CD14-positive monocyte (primary cell): Measurements from ENCODE around the gene APBA2. TPM values are rescaled to one million over a fixed set of nuclear protein-coding genes. Genes with fewer than 3 reads are reported as not detected.

Experiments
- DNase-seq, 3 donors: peaks; one replicate each; pipeline ENCODE4 v3.0.0-alpha.2; 2011 to 2022
- H2AFZ ChIP-seq: 2 replicates; pipeline ENCODE4 v1.6.0; 2012; ENCODE audit warnings: mild to moderate bottlenecking, low read depth, low read length, inconsistent platforms; ENCODE audit not compliant: insufficient read depth, poor library complexity, severe bottlenecking
- H3K27ac ChIP-seq, 2 donors: 1 replicate in 1 of 2; 2 replicates in 1 of 2; pipeline ENCODE4 v1.5.1; 2012 to 2013; ENCODE audit warnings: low read length in 2 of 2, control low read depth in 1 of 2, inconsistent platforms in 1 of 2, low read depth in 1 of 2, mild to moderate bottlenecking in 1 of 2
- H3K27me3 ChIP-seq, 2 donors: one replicate each; pipeline versions ENCODE4 v1.6.0 to v1.6.1; 2011 to 2013; ENCODE audit warnings: low read length in 2 of 2; ENCODE audit not compliant: control insufficient read depth in 2 of 2, insufficient read depth in 2 of 2
- H3K36me3 ChIP-seq, 2 donors: replicated peaks in 1 of 2; 1 replicate in 1 of 2; 2 replicates in 1 of 2; pipeline versions ENCODE4 v1.5.1 to v1.6.1; 2012 to 2013; ENCODE audit warnings: low read length in 2 of 2, control low read depth in 1 of 2, inconsistent platforms in 1 of 2, mild to moderate bottlenecking in 1 of 2; ENCODE audit not compliant: insufficient read depth in 2 of 2, control insufficient read depth in 1 of 2
- H3K4me1 ChIP-seq, 2 donors: 1 replicate in 1 of 2; 2 replicates in 1 of 2; pipeline versions ENCODE4 v1.5.1 to v1.6.1; 2012 to 2013; ENCODE audit warnings: low read length in 2 of 2, control low read depth in 1 of 2, inconsistent platforms in 1 of 2, mild to moderate bottlenecking in 1 of 2, moderate library complexity in 1 of 2; ENCODE audit not compliant: insufficient read depth in 2 of 2, control insufficient read depth in 1 of 2
- H3K4me2 ChIP-seq: replicated peaks from 2 replicates; pipeline ENCODE3; 2012; ENCODE audit warnings: low read length, moderate library complexity, mild to moderate bottlenecking; ENCODE audit not compliant: poor library complexity, severe bottlenecking; ENCODE audit errors: extremely low read depth
- H3K4me3 ChIP-seq, 3 experiments: fragments of 200-600 bp in 1 of 3; sonication (generic) in 1 of 3; replicated peaks in 1 of 3; 1 replicate in 2 of 3; 2 replicates in 1 of 3; pipeline ENCODE4 v1.5.1; 2011 to 2013; ENCODE audit warnings: low read length in 3 of 3, mild to moderate bottlenecking in 3 of 3, control low read depth in 2 of 3, low read depth in 2 of 3, inconsistent platforms in 1 of 3, moderate library complexity in 1 of 3
- H3K79me2 ChIP-seq: 2 replicates; pipeline ENCODE4 v1.6.0; 2012; ENCODE audit warnings: mild to moderate bottlenecking, control low read depth, inconsistent platforms, low read length, moderate library complexity; ENCODE audit not compliant: insufficient read depth
- H3K9ac ChIP-seq: 2 replicates; pipeline ENCODE4 v1.6.0; 2017; ENCODE audit warnings: low read length, mild to moderate bottlenecking; ENCODE audit not compliant: insufficient read depth, poor library complexity, severe bottlenecking
- H3K9me3 ChIP-seq, 2 donors: replicated peaks in 1 of 2; 1 replicate in 1 of 2; 2 replicates in 1 of 2; pipeline versions ENCODE4 v1.5.1 to v1.6.1; 2012 to 2013; ENCODE audit warnings: low read length in 2 of 2, control low read depth in 1 of 2; ENCODE audit not compliant: control insufficient read depth in 1 of 2, insufficient read depth in 1 of 2
- H4K20me1 ChIP-seq: 2 replicates; pipeline ENCODE4 v1.6.0; 2012; ENCODE audit warnings: mild to moderate bottlenecking, low read length, control low read depth, moderate library complexity; ENCODE audit not compliant: insufficient read depth
- H3K27ac Mint-ChIP-seq, 7 donors: one replicate each; pipeline ENCODE4 v1.8.0; 2020; ENCODE audit warnings: mild to moderate bottlenecking in 7 of 7, mixed read lengths in 7 of 7, moderate library complexity in 6 of 7, inconsistent platforms in 2 of 7
- H3K27me3 Mint-ChIP-seq, 3 donors: one replicate each; pipeline ENCODE4 v1.8.0; 2021 to 2022; ENCODE audit warnings: low read depth in 3 of 3, mild to moderate bottlenecking in 3 of 3, mixed read lengths in 3 of 3, moderate library complexity in 3 of 3, inconsistent platforms in 1 of 3
- H3K36me3 Mint-ChIP-seq, 2 donors: one replicate each; pipeline ENCODE4 v1.8.0; 2020; ENCODE audit warnings: mixed read lengths in 2 of 2, inconsistent platforms in 1 of 2, mild to moderate bottlenecking in 1 of 2
- H3K4me1 Mint-ChIP-seq: one replicate; pipeline ENCODE4 v1.8.0; 2020; ENCODE audit warnings: mild to moderate bottlenecking, mixed read lengths
- H3K4me3 Mint-ChIP-seq, 2 donors: one replicate each; pipeline ENCODE4 v1.8.0; 2020; ENCODE audit warnings: mild to moderate bottlenecking in 2 of 2, mixed read lengths in 2 of 2, moderate library complexity in 1 of 2
- H3K9me3 Mint-ChIP-seq, 7 donors: one replicate each; pipeline ENCODE4 v1.8.0; 2020 to 2022; ENCODE audit warnings: mixed read lengths in 7 of 7, mild to moderate bottlenecking in 6 of 7, moderate library complexity in 6 of 7, inconsistent platforms in 2 of 7
- CTCF ChIP-seq: fragments of 200-600 bp; IDR thresholded peaks from one replicate; pipeline ENCODE4 v1.8.0; 2022; ENCODE audit warnings: antibody characterized with exemption, mild to moderate bottlenecking
- WGBS: methylation state at CpG from one replicate; pipeline ENCODE4 v1.1.5; 2013; ENCODE audit warnings: missing lambda C conversion rate; ENCODE audit not compliant: insufficient coverage; 5-methylcytosine and 5-hydroxymethylcytosine counted together
- intact Hi-C, 2 donors: fragments of 100-400 bp; cut with micrococcal nuclease; formaldehyde crosslinking; loops; one replicate each; pipeline versions ENCODE4 v1.15.0 to v1.15.1; 2023
- polyA plus RNA-seq, 3 donors: library from polyadenylated mRNA; depleted of rRNA in 1 of 3; unstranded in 2 of 3; stranded (reverse) in 1 of 3; fragments of 300-500 nt in 2 of 3; fragments of >200 nt in 1 of 3; fragmentation: Illumina TruSeq in 2 of 3; gene quantifications; 1 replicate in 2 of 3; 2 replicates in 1 of 3; pipeline ENCODE4 v1.2.3, GENCODE V29; 2012 to 2021

Gene APBA2
- polyA plus RNA-seq, 3 donors: 0.30 TPM; not detected in 2

GRCh38 chr15:29107971-29108645 is 222.3 kb downstream of the APBA2 start:
- H3K4me3 ChIP-seq: no peak overlapping the region
- H4K20me1 ChIP-seq: no peaks in the 10 kb centered on the region
- no peaks in the 10 kb centered on the region for H3K9me3 ChIP-seq
- H3K27ac Mint-ChIP-seq: no peak overlapping the region
- no peak overlapping the region for H2AFZ ChIP-seq
- no peaks in the 10 kb centered on the region for H3K9me3 Mint-ChIP-seq
- no peaks in the 10 kb centered on the region for H3K36me3 Mint-ChIP-seq
- peaks cover 3 to 6% of the 10 kb centered on the region in 2 donors for H3K4me1 ChIP-seq
- no peak for DNase-seq
- intact Hi-C loops: no loop called here
- H3K4me2 ChIP-seq: no peak overlapping the region
- H3K79me2 ChIP-seq: no peaks in the 10 kb centered on the region
- H3K4me1 Mint-ChIP-seq: no peaks in the 10 kb centered on the region
- peaks cover 5 to 10% (median 8%) of the 10 kb centered on the region in 3 donors for H3K27me3 Mint-ChIP-seq
- no peak overlapping the region for H3K4me3 Mint-ChIP-seq
- no peaks in the 10 kb centered on the region for H3K27me3 ChIP-seq
- no peak overlapping the region for H3K9ac ChIP-seq
- TF ChIP-seq CTCF: no peak
- H3K27ac ChIP-seq: no peak overlapping the region
- WGBS: 90% methylated on average over 11 of the region's 15 CpGs
- H3K36me3 ChIP-seq: no peaks in the 10 kb centered on the region

- H3K27me3 Mint-ChIP-seq: peaks cover 7 to 12% (median 12%) of the 10 kb centered on the region in 3 donors
- H2AFZ ChIP-seq: no peak overlapping the region
- H3K4me2 ChIP-seq: no peak overlapping the region
- 90% methylated on average over 10 of the region's 10 CpGs for WGBS
- H3K9me3 Mint-ChIP-seq: peaks cover 0 to 2% (median 0%) of the 10 kb centered on the region in 7 donors
- H3K9ac ChIP-seq: no peak overlapping the region
- no peaks in the 10 kb centered on the region for H3K79me2 ChIP-seq
- H3K36me3 Mint-ChIP-seq: no peaks in the 10 kb centered on the region
- no peak overlapping the region for H3K4me3 Mint-ChIP-seq
- intact Hi-C loops: no loop called here
- H3K4me1 ChIP-seq: no peaks in the 10 kb centered on the region
- no peaks in the 10 kb centered on the region for H3K36me3 ChIP-seq
- peaks cover 0 to 4% of the 10 kb centered on the region in 2 donors for H3K27me3 ChIP-seq
- peaks cover 3% of the 10 kb centered on the region for H3K4me1 Mint-ChIP-seq
- H3K4me3 ChIP-seq: no peak overlapping the region
- H3K27ac Mint-ChIP-seq: no peak overlapping the region
- no peaks in the 10 kb centered on the region for H4K20me1 ChIP-seq
- H3K27ac ChIP-seq: no peak overlapping the region
- no peaks in the 10 kb centered on the region for H3K9me3 ChIP-seq
- TF ChIP-seq CTCF: no peak
- DNase-seq: no peak
Measured at GRCh38 chr15:29109762-29110161, 224.0 kb downstream of the APBA2 start.
